Brain pericyte (primary cell): ENCODE measurements around the gene ZBTB46.

Source experiments
- DNase-seq: peaks from one replicate; pipeline ENCODE4 v3.0.0-alpha.2; 2012; ENCODE audit warnings: low read depth, low spot score

ZBTB46 gene

GRCh38 chr20:63696306-63696627 lies 134.8 kb downstream of the ZBTB46 start:
- no peak for DNase-seq

GRCh38 chr20:63695424-63696305 lies 135.4 kb downstream of the ZBTB46 start:
- DNase-seq = no peak

- no peak for DNase-seq
Measured at GRCh38 chr20:63694584-63695423, 136.3 kb downstream of the ZBTB46 start.

- DNase-seq = no peak
Measured at GRCh38 chr20:63693733-63694583, 137.1 kb downstream of the ZBTB46 start.
